GM19452 (cell line): ENCODE data around the gene BAMBI.

ENCODE experiments used
- ATAC-seq: cut with Tn5 transposase; IDR thresholded peaks from one replicate; pipeline ENCODE4 v1.9.1; 2021; ENCODE audit not compliant: unreplicated experiment

Gene BAMBI

GRCh38 chr10:28704464-28705161 lies 27.3 kb downstream of the BAMBI start:
- ATAC-seq, result no peak

DNA sequence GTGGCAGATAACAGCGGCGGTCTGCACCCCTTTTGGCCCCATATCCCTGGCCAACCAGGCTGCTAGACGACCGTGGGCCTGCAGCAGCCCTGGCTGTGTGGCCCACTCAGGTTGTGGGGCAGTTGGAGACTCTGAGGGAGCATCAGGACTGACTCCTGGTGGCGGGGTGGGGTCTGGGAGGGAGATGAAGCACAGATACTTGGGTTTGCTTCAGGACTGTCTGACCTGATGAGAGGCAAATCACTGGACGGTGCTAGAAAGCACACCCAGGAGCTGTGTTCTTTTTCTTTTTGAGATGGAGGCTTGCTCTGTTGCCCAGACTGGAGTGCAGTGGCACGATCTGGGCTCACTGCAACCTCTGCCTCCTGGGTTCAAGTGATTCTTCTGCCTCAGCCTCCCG lies 28.2 kb downstream of the BAMBI start:
- ATAC-seq, result no peak

DNA sequence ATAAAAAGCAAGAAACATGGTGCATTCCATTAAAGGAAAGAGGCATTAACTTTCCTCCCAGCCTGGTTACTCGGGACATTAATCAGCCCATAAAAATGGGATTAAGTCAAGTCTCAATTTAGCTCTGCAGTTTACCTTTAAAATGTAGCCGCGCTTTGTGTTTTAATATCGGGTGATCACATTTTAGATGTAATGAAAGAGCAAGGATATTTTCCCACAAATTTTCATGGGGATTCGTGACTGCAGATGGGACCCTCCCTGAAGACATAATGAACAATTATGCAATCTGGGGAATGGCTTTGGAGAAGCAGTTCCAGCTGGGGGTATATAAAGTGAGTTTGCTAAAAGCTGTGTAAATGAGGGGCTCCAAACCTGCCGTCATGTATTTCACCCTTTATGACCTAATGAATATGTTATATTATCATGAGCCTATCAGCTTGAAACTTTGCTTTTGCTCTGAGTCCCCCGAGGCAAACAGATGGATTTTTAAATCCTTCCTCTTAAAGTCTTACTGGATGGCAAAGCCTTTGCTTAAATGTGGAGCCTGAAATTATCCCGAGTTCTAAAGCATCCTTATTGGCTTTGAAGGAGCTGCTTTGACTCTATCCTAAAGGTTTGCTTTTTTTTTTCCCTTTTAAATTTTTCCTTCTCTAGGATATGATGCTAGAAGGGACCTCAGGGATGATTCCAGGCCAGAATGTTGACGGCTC lies 31.8 kb downstream of the BAMBI start:
- ATAC-seq, result no peak

- ATAC-seq, result no peak
Measured at GRCh38 chr10:28710202-28710886, 33.0 kb downstream of the BAMBI start.

DNA sequence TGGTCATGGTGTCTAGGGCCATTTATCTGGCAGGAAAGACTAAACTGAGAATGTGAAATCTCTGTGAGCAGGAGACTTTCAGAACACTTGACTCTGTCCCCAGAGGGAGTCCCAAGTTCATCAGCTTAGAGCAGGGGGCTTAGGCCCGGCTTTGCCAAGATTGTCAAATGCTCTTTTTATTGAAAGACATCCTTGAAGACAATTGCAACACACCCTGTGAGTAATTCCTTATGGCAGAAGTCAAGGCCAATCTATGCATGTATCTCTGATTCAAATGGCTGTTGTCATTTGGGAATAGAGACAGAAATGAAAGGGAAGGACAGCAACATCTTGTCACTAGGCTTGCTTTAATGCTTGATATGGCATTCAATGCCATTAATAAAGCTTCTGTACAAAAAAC lies 33.7 kb downstream of the BAMBI start:
- no peak for ATAC-seq

- no peak for ATAC-seq
Measured at GRCh38 chr10:28711776-28712175, 34.5 kb downstream of the BAMBI start.

- ATAC-seq, result no peak
Measured at GRCh38 chr10:28713626-28714352, 36.5 kb downstream of the BAMBI start.

DNA sequence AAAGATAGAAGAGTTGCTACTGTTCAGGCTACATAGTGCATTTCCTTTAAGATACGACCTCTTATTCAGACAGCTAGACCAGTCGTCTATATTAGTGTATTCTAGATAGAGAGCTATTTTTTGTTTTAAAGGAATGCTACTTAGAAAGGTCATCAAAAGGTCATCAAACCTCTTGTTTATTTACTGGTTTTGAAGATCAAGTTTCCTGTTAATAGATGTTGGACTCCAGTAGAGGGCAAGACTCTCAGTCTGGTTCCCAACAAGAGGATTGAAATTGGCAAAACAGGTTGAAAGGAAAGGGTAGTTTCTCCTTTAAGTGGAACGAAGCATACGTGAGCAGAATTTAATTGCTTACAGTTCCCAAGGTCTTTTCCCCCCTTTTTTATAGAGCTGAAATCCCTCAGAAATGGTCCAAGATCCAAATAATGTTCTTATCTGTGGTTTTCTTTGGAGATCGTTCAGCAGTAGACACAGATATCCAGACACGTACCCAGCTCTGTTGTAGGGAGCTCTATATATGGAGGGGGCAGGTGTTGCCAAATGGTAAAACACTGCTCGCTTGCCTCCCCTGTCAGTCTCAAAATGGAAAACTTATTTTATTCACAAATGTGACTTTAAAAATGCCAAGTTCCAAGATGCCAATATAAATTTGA lies 37.2 kb downstream of the BAMBI start:
- ATAC-seq, result no peak

DNA sequence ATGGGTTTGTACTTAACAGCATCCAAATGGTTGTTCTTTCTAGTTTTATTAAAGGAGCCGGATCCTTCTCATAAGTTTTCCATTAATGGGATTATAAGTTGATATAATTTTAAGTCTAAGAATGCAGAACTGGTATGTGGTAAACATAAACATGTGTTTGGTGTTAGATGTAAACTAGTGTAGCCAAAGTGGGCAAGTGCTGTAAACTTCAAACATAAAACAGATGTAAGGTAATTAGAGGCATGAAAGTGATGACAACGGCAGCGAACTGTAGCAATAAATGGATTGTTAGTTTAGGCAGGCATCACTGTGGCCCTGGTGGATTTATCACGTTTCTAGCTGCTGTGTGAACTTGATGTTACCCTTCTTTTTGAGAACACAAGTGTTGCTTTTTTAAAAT lies 37.9 kb downstream of the BAMBI start:
- no peak for ATAC-seq

- ATAC-seq, result no peak
Measured at GRCh38 chr10:28715757-28716156, 38.4 kb downstream of the BAMBI start.

GRCh38 chr10:28716748-28717147 lies 39.4 kb downstream of the BAMBI start:
- no peak for ATAC-seq

DNA sequence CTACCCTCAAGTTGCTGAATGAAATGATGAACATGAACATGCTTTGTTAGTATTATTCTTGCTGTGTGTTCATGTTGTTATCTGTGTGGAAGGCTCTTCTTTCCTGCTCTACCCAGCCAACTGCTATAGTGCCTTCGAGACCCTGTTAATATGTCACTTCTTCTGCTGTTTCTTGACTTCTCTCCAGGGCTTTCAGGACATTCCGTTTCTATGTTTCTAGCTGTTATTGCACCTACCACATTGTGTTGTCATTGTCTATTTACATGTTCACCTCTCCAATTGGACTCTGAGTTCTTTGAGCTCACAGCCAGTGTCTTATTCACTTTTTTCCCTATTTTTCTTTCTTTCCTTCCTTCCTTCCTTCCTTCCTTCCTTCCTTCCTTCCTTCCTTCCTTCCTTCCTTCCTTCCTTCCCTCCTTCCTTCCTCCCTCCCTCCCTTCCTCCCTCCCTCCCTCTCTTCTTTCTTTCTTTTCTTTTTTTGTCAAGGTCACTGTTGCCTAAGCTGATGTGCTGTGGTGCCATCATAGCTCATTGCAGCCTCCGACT lies 40.4 kb downstream of the BAMBI start:
- ATAC-seq, result no peak

GRCh38 chr10:28719789-28720436 lies 42.6 kb downstream of the BAMBI start:
- ATAC-seq, result no peak

DNA sequence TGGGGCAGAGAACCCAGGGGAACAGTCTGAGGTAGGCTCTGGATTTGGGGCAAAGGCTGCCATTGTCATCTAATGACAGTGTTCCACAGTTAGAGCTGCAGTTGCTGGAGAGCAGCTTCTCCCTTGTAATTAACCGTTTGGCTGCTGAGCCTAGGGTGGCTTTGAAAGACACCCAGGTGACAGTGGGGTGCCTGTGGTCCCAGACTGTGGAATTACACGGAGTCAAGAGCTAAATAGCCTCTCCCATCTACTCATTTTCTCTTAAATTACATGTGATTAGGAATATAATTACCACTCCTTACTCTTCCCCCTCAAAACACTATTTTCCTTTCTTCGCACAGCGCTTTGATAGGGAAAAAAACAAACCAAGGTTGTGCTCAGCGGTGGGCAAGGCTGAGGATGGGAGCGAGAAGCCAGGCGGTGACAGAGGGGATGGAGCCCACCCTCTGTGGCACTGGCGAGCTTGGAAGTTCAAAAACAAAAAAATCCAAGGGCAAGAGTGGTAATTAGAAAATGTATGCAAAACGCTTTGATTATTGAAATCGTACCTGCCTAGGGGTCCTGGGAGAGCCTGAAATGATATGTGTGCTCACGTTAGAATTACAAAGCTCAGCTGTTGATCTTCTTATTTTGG lies 44.1 kb downstream of the BAMBI start:
- ATAC-seq, result no peak

DNA sequence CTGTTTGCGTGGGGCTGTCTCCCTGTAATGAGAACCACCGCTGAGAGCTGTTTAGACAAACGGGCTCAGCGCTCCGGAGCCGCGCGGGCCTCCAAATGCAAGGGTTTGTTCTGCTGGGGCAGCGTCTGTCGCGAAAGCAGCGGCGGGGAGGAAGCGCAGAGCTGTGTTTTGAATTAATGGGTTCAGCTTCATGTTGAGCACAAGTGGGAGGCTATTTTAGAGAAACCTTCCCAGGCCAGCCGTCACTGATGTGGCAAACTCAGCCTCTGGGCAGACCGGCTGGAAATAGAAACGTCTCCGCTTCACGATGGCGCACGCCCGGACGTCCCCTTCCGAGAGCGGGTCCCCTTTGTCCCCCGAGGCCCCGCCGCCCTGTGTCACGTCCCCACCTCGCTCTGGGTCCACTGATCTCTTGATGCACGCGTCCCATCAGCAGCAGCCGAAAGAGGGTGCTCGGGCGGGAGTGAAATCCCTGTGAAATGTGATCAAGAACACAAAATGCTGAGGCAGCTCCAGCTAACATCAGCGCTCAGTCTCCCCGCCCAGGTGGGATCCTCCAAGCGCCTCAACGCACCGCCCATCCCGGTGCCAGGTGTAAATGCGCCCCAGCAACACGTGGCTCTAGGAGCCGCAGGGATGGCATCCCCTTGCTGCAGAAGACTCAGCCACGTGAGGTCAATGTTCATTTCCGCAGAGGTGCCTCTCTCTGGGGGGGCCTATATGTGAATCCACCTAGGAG lies 44.9 kb downstream of the BAMBI start:
- ATAC-seq, result no peak

GRCh38 chr10:28728366-28728765 lies 51.0 kb downstream of the BAMBI start:
- ATAC-seq, result no peak

DNA sequence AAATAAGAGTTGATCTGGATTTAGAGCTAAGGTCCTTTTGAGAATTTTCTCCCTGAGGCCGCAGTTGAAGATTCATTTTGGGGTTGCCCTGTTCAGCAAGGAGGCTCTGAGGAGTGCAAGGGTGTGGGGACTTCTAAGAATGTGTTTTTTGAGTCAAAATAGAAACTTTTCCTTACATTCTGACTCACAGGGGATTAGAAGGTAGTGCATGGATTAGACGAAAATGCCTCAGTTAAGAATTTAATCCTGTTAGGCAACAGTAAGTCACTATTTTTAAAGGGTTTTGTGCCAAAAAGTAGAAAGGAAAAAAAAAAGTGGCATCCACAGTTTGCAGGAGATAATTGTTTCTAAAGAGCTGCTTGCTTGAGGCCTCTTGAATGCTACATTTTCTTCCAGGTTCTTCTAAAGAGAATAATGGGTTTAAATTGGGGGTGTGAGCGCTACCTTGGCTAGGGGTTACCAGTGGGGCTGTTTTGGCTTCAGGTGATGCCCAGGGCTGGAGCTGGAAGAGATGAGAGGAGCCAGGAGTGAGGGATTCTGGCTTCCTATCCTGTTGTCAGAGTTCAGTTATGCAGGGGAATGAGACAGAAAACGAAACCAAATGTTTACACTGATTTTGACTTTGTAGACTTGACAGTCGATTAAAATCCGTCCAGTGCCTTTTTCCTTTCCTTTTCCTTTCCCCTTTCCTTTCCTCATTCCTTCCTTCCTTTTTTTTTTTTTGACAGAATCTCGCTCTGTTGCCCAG lies 52.9 kb downstream of the BAMBI start:
- no peak for ATAC-seq

DNA sequence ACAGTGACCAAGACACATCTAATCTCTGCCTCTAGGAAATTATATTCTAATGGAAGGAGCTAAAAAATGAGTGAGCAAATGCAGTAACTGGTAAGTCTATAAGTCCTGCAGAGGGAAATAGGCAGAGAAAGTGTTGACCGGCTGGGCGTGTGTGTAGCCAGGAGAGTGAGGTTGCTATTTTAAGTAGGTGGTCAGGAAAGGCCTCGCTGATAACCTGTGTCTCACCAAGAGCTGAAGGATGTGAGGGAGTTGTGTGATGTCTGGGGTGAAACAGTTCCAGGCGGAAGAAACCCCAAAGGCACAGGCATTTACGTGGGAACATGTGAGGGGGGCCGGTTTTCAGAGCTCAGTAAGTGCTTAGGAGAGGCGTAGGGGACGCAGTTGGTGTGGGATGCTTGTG lies 54.8 kb downstream of the BAMBI start:
- no peak for ATAC-seq
